Calu3 (cell line): ENCODE data around the gene RAB1A. TPM values are rescaled to one million over a fixed set of nuclear protein-coding genes. Genes with fewer than 3 reads are reported as not detected.
A peak's percentile ranks its signal among the peaks of the same experiment; 100 is the strongest.

Source experiments
- BruUV-seq: library from RNA; stranded (reverse); fragments of 400-500 nt; replicated peaks from 2 replicates; lab custom pipeline; 2021; lab: Mats Ljungman, UMichigan
- CTCF ChIA-PET: fragments of 300-600 bp; sonication (Branson Sonifier 250); formaldehyde crosslinking; loops from one replicate; lab custom pipeline; 2022; ENCODE audit warnings: antibody characterized with exemption; lab: Charles Lee
- DNase-seq: peaks from one replicate; pipeline ENCODE4 v3.0.0; 2022
- H3K27ac Mint-ChIP-seq: one replicate; pipeline ENCODE4 v1.8.0; 2022; ENCODE audit warnings: mixed read lengths; ENCODE audit not compliant: unreplicated experiment
- H3K27me3 Mint-ChIP-seq: one replicate; pipeline ENCODE4 v1.8.0; 2022; ENCODE audit warnings: mixed read lengths; ENCODE audit not compliant: unreplicated experiment
- H3K36me3 Mint-ChIP-seq: one replicate; pipeline ENCODE4 v1.8.0; 2022; ENCODE audit warnings: mild to moderate bottlenecking, moderate library complexity, mixed read lengths; ENCODE audit not compliant: insufficient read depth, unreplicated experiment
- H3K4me1 Mint-ChIP-seq: one replicate; pipeline ENCODE4 v1.8.0; 2022; ENCODE audit warnings: mild to moderate bottlenecking, low read depth, mixed read lengths; ENCODE audit not compliant: unreplicated experiment
- H3K4me3 Mint-ChIP-seq: one replicate; pipeline ENCODE4 v1.8.0; 2022; ENCODE audit warnings: mild to moderate bottlenecking, low read depth, moderate library complexity, mixed read lengths; ENCODE audit not compliant: unreplicated experiment
- H3K9me3 Mint-ChIP-seq: one replicate; pipeline ENCODE4 v1.8.0; 2022; ENCODE audit warnings: low read depth, mixed read lengths; ENCODE audit not compliant: unreplicated experiment
- intact Hi-C: fragments of 100-400 bp; cut with micrococcal nuclease; formaldehyde crosslinking; loops from one replicate; pipeline ENCODE4 v1.10.0; 2022; ENCODE audit not compliant: unreplicated experiment
- total RNA-seq: library from RNA; stranded (reverse); gene quantifications from 2 replicates; pipeline ENCODE4 v1.2.3, GENCODE V29; 2022
- TF ChIP-seq, protein P1 (sequence below): fragments of 200-600 bp; IDR thresholded peaks from one replicate; pipeline ENCODE4 v1.8.0; 2022; ENCODE audit warnings: antibody characterized with exemption; ENCODE audit not compliant: unreplicated experiment

The RAB1A gene
- total RNA-seq, 1 experiment from 2014 or later = 148 TPM

DNA sequence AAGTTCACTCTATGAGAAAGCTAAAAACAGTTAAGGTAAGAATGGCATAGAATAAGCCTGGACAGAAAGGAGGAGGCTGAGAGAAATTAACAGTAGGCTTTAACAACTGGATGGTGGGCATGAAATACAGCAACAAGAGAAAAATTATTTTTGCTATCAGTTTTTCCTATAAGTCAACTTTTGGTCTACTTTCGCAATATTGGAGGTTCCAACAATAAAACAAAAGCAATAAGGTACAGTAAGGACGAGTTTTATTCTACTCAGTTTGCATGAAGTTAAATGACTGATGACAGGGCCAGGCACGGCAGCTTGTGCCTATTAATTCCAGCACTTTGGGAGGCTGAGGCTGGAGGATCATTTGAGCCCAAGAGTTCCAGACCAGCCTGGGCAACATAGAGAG is 17.3 kb downstream of the RAB1A start:
- H3K27ac Mint-ChIP-seq = no peak overlapping the region
- no TSS peak for BruUV-seq
- DNase-seq = no peak
- TF ChIP-seq, protein P1, sequence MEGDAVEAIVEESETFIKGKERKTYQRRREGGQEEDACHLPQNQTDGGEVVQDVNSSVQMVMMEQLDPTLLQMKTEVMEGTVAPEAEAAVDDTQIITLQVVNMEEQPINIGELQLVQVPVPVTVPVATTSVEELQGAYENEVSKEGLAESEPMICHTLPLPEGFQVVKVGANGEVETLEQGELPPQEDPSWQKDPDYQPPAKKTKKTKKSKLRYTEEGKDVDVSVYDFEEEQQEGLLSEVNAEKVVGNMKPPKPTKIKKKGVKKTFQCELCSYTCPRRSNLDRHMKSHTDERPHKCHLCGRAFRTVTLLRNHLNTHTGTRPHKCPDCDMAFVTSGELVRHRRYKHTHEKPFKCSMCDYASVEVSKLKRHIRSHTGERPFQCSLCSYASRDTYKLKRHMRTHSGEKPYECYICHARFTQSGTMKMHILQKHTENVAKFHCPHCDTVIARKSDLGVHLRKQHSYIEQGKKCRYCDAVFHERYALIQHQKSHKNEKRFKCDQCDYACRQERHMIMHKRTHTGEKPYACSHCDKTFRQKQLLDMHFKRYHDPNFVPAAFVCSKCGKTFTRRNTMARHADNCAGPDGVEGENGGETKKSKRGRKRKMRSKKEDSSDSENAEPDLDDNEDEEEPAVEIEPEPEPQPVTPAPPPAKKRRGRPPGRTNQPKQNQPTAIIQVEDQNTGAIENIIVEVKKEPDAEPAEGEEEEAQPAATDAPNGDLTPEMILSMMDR = no peak
- no peaks in the 10 kb centered on the region for H3K9me3 Mint-ChIP-seq
- H3K4me3 Mint-ChIP-seq = no peak overlapping the region
- H3K36me3 Mint-ChIP-seq = peaks cover 27% of the 10 kb centered on the region
- H3K27me3 Mint-ChIP-seq = no peaks in the 10 kb centered on the region
- CTCF ChIA-PET = no interaction called here
- peaks cover 3% of the 10 kb centered on the region for H3K4me1 Mint-ChIP-seq
- intact Hi-C loops = no loop called here

DNA sequence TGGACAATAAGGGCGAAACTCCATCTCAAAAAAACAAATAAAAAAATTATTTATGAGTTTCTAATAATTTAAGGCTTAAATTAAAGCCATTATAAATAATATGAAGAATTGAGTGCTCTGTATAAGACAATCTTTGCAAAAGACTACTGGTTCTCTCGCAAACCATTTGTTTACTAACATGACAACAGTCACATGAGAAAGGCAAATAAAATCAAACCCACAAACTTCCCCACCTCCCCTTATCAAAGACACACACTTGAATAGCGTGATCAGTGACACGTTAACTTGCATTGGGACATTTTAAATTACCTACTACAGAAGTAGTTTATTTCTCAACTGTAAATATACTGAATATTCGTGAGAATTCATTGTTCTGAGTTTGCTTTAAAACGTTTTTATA is 21.1 kb downstream of the RAB1A start:
- CTCF ChIA-PET = no interaction called here
- H3K9me3 Mint-ChIP-seq = no peaks in the 10 kb centered on the region
- no peak overlapping the region for H3K4me3 Mint-ChIP-seq
- H3K27me3 Mint-ChIP-seq = no peaks in the 10 kb centered on the region
- peaks cover 33% of the 10 kb centered on the region for H3K36me3 Mint-ChIP-seq
- H3K4me1 Mint-ChIP-seq = no peaks in the 10 kb centered on the region
- no peak overlapping the region for H3K27ac Mint-ChIP-seq
- intact Hi-C loops = no loop called here
- TF ChIP-seq, protein P1 = no peak
- BruUV-seq = no TSS peak
- DNase-seq = no peak

DNA sequence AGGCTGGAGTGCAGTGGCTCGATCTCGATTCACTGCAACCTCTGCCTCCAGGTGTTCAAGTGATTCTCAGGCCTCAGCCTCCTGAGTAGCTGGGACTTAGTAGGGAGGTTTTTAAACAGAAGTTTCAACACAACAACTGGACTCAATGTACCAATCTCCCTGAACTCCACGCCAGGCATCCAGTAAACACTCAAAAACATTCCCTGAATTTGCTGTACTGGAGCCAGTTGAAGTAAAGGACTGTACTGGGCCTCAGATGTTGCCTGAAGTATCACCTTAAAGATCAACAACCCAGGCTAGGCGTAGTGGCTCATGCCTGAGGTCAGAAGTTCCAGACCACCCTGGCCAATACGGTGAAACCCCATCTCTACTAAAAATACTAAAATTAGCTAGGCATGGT is 22.4 kb downstream of the RAB1A start:
- Mint-ChIP-seq H3K4me1 (no peaks in the 10 kb centered on the region), H3K4me3 (no peak overlapping the region), H3K27ac (no peak overlapping the region), H3K36me3 (peaks cover 46% of the 10 kb centered on the region), H3K9me3 (no peaks in the 10 kb centered on the region), H3K27me3 (no peaks in the 10 kb centered on the region)
- intact Hi-C loops = no loop called here
- BruUV-seq = no TSS peak
- DNase-seq = no peak
- TF ChIP-seq, protein P1 = no peak
- CTCF ChIA-PET = interaction anchor here (0.6 to 0.7 kb wide), 3 partner anchors 70 to 201 kb away, joined by 3 to 8 read pairs (median 7); no protein-coding TSS in a partner anchor

DNA sequence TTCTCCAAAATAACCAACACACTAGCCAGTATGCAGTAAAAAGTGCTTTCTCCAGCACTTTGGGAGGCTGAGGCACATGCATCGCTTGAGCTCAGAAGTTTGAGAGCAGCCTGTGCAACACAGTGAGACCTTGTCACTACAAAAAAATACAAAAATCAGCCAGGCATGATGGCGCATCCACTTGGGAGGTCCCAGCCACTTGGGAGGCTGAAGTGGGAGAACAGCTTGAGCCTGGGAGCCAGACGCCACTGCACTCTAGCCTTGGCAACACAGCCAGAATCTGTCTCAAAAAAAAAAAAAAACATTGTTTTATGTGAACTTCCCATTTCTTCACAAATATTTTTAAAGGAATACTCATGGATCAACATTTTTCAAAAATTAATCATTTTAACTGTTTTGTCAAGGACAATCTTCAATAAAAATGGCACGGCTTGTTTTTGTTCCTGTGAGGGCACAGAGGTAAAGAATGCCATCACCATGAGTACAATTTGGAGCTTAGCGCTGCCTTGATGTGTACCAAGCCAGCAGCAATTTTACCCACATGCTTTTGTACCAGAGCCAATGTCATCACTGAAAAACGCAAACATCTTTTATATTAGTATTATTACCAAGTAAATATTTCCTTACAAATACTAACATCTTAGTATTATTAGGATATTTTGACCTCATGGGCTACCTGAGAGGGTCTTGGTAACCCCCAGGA is 26.7 kb downstream of the RAB1A start:
- H3K27ac Mint-ChIP-seq = no peak overlapping the region
- no peak overlapping the region for H3K4me3 Mint-ChIP-seq
- H3K27me3 Mint-ChIP-seq = no peaks in the 10 kb centered on the region
- TSS peak; percentile 20 for BruUV-seq
- no peaks in the 10 kb centered on the region for H3K4me1 Mint-ChIP-seq
- intact Hi-C loops = no loop called here
- DNase-seq = no peak
- peaks cover 52% of the 10 kb centered on the region for H3K36me3 Mint-ChIP-seq
- CTCF ChIA-PET = interaction anchor here (0.6 to 0.7 kb wide), 4 partner anchors 19 to 222 kb away, joined by 3 to 4 read pairs (median 3); no protein-coding TSS in a partner anchor
- TF ChIP-seq, protein P1 = no peak
- H3K9me3 Mint-ChIP-seq = no peaks in the 10 kb centered on the region
